GM12891 (cell line): ENCODE measurements around the gene KLK3.

Source experiments
- PAX5 ChIP-seq: IDR thresholded peaks from 2 replicates; pipeline ENCODE4 v1.6.1; 2011; ENCODE audit warnings: low read length, moderate library complexity, mild to moderate bottlenecking; ENCODE audit not compliant: insufficient read depth, severe bottlenecking
- POLR2A ChIP-seq: IDR thresholded peaks from 2 replicates; pipeline ENCODE4 v1.6.1; 2011; ENCODE audit warnings: low read depth, low read length, control low read depth

DNA sequence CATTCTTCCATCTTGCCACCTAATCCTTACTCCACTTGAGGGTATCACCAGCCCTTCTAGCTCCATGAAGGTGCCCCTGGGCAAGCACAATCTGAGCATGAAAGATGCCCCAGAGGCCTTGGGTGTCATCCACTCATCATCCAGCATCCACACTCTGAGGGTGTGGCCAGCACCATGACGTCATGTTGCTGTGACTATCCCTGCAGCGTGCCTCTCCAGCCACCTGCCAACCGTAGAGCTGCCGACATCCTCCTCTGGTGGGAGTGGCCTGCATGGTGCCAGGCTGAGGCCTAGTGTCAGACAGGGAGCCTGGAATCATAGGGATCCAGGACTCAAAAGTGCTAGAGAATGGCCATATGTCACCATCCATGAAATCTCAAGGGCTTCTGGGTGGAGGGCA, 3.1 kb upstream of the KLK3 start:
- TF ChIP-seq PAX5 (no peak), POLR2A (no peak)
